Epithelial cell of proximal tubule (primary cell): ENCODE measurements around the gene MT4. TPM values are rescaled to one million over a fixed set of nuclear protein-coding genes. Genes with fewer than 3 reads are reported as not detected.
A peak's percentile ranks its signal among the peaks of the same experiment; 100 is the strongest.

Experiments
- DNase-seq: peaks from one replicate; pipeline ENCODE4 v3.0.0-alpha.2; 2011; ENCODE audit warnings: low read depth
- H3K4me3 ChIP-seq: 2 replicates; pipeline ENCODE4 v1.5.1; 2011; ENCODE audit warnings: low read depth, mild to moderate bottlenecking, low read length
- total RNA-seq: library from RNA; depleted of rRNA; stranded (reverse); fragments of >200 nt; gene quantifications from 2 replicates; pipeline ENCODE4 v1.2.3, GENCODE V29; 2015
- TF ChIP-seq, protein P1 (sequence below): conservative IDR thresholded peaks from 2 replicates; pipeline ENCODE4 v1.5.1; 2012; ENCODE audit warnings: low read depth, mild to moderate bottlenecking, low read length

The MT4 gene
- total RNA-seq, 1 donor from 2014 or later: not detected

DNA sequence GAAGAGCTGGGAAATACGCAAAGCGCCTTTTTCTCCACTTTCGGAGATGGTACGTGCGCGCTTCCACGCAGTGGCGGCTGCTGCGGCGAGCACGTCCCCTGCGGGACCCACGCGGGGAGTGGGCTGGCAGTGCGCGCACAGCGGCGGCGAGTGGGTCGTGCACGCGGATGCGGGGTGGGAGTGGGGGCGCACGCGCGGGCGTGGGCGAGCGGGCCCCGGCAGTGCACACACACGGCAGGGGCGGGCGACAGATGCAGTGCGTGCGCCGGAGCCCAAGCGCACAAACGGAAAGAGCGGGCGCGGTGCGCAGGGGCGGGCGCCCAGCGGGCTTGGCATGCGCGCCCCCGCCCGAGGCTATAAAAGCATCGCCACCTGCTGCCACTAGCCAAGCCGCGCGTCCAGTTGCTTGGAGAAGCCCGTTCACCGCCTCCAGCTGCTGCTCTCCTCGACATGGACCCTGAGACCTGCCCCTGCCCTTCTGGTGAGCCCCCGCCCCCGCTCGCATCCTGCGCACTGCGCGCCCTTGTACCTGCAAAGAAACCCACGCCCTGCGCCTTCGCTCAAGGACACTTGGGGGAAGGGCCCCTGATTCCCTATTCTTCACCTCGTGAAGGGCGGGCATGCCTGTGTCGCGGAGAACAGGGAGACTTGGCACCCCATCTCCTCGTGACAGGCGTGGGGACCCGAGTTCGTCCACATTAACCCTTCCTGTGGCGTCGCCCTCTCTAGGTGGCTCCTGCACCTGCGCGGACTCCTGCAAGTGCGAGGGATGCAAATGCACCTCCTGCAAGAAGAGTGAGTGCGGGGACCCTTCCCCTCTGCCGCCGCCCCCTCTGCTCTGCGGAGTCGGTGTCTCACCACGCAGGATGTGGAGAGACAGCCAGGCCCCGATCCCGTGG is 24.5 kb downstream of the MT4 start, which contains the start of gene MT3:
MT3 (plus strand) TSS at position 388 of the 899 bp plus-strand sequence; CDS start at position 451, 63 bp downstream.
- DNase-seq: no peak
- H3K4me3 ChIP-seq: peak within 1 kb of the TSS; percentile 44
- TF ChIP-seq, protein P1, sequence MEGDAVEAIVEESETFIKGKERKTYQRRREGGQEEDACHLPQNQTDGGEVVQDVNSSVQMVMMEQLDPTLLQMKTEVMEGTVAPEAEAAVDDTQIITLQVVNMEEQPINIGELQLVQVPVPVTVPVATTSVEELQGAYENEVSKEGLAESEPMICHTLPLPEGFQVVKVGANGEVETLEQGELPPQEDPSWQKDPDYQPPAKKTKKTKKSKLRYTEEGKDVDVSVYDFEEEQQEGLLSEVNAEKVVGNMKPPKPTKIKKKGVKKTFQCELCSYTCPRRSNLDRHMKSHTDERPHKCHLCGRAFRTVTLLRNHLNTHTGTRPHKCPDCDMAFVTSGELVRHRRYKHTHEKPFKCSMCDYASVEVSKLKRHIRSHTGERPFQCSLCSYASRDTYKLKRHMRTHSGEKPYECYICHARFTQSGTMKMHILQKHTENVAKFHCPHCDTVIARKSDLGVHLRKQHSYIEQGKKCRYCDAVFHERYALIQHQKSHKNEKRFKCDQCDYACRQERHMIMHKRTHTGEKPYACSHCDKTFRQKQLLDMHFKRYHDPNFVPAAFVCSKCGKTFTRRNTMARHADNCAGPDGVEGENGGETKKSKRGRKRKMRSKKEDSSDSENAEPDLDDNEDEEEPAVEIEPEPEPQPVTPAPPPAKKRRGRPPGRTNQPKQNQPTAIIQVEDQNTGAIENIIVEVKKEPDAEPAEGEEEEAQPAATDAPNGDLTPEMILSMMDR: no peak

DNA sequence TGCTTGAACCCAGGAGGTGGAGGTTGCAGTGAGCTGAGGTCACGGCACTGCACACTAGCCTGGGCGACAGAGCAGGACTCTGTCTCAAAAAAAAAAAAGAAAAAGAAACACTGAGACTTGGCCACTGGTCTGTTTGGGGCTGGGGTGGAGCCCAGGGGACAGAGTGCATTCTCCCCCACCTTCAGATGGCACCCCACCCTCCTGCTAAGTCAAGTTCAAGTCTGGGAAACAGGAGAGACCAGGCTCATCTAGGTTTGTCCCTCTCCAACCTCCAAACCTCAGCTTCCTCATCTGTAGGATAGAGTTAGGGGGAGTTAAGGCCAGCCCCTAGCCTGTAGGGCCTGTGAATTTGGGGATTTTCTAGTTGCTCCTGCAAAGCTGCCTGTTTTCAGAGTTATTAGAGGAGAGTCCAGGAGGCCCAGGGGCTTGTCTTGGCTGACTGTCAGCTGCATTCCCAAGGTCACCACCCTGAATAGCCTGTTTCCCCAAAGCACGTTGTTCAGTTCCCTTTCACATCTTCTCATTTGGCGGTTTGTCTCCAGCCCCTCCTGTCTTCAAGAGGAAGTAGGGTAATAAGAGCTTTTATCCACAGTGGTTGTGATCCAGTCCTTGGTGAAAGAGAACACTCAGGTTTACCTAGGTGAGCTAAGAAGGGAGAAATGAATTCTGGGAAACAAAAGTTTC is 26.6 kb downstream of the MT4 start:
- DNase-seq: no peak
- TF ChIP-seq, protein P1: no peak
- no peak overlapping the region for H3K4me3 ChIP-seq

DNA sequence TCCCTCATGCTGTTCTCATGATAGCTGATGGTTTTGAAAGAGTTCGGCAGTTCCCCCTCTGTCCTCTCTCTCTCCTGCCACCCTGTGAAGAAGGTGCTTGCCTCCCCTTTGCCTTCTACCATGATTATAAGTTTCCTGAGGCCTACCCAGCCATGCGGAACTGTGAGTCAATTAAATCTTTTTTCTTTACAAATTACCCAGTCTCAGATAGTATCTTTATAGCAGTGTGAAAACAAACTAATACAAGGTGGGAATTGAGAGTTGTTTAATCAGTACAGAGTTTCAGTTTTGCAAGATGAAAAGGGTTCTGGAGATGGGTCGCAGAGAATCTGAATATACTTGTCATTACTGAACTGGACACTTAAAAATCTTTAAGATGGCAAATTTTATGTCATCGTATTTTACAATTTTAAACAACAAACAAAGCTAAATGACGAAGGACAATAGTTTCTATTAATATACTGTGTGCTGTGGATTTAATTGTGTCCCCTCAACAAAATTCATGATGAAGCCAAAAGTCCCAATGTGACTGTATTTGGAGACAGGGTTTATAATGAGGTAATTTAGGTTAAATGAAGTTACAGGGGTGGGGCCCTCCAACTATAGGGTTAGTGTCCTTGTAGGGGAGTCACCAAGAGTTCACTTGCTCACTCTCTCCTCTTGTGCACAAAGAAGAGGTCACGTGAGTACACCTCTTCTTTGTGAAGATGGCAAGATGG is 28.9 kb downstream of the MT4 start:
- TF ChIP-seq, protein P1: no peak

DNA sequence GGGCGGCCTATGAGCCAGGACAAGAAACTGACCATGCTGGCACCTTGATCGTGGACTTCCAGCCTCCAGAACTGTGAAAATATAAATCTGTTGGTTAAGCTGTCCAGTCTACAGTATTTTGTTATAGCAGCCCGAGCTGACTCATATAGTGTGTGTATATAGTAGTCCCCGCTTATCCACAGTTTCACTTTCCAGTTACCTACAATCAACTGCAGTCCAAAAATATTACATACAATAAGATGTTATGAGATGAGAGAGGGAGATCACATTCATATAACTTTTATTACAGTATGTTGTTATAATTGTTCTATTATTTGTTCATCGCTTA is 29.4 kb downstream of the MT4 start:
- DNase-seq: no peak
- H3K4me3 ChIP-seq: no peak overlapping the region
- TF ChIP-seq, protein P1: no peak

More for the DNA sequence above, 28.9 kb downstream of the MT4 start:
- DNase-seq: no peak
- no peak overlapping the region for H3K4me3 ChIP-seq

DNA sequence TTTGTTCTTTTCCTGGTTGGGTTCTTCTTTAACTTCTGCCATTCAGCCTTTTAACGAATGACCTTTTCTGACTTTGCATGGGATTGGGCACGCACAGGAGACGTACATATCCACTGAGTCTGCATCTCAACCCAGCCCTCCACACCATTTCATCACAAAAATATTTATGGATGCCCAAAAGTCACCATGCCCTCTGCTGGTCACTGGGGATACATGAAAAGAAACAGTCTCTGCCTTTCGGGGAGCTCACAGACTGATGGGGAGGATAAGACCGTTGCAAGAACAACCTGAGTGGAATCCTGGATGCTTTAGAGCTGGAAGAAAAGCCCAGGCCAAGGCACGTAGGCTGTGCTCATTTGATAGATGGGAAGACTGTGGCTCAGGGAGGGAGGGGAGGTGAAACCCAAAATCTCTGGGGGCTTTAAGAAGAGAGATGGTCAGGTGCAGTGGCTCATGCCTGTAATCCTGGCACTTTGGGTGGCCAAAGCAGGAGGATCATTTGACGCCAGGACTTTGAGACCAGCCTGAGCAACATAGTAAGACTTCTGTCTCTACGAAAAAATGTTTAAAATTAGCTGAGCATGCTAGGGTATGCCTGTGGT is 35.6 kb downstream of the MT4 start:
- DNase-seq: no peak
- TF ChIP-seq, protein P1: peak; percentile 86
- no peak overlapping the region for H3K4me3 ChIP-seq

DNA sequence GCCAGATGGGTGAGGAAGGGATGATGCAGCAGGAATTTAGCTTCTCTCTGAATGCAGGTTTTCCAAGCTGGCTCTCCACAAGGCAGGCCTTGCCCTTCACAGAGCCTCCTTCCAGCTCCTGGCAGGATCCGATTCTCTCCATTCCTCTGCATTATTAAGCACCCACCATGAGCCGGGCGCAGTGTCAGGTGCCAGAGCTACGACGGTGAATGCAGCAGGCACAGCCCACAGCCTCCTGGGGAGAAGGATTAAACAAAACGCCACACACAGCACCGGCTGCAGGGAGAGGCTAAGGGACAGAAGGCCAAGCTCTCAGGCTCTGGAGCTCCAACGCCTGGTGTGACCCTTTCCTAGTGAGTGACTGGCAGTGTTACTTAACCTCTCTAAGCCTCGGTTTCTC is 36.5 kb downstream of the MT4 start:
- H3K4me3 ChIP-seq: no peak overlapping the region
- TF ChIP-seq, protein P1: no peak
- DNase-seq: no peak
